Pancreas (tissue), 10 donors: ENCODE measurements around the gene WASF1. TPM values are rescaled to one million over a fixed set of nuclear protein-coding genes. Genes with fewer than 3 reads are reported as not detected.
"Not testable (repeated sequence)": the region's sequence is repeated elsewhere in the genome, so short reads cannot be mapped to it uniquely, and the experiment has no call there.

ENCODE experiments used
- ATAC-seq, 4 donors: fragments of 200-7000 bp; cut with Tn5 transposase; one replicate each; pipeline versions ENCODE4 v1.8.0 to v1.9.1; 2020; ENCODE audit warnings: mild to moderate bottlenecking in 4 of 4, moderate library complexity in 4 of 4
- DNase-seq, 6 donors: peaks; one replicate each; pipeline ENCODE4 v3.0.0-alpha.2; 2020
- FAIRE-seq: peaks from 2 replicates; lab custom pipeline; 2012; peaks lifted over from hg19 to GRCh38; lab: Jason Lieb, UNC
- H3K27ac ChIP-seq, 4 donors: fragments of 200-600 bp; sonication (generic); 1 replicate in 3 of 4; 2 replicates in 1 of 4; pipeline versions ENCODE4 v1.5.0 to v1.8.0; 2020
- H3K27me3 ChIP-seq, 4 donors: fragments of 200-600 bp; one replicate each; pipeline ENCODE4 v1.8.0; 2021
- H3K36me3 ChIP-seq, 3 donors: fragments of 200-600 bp; sonication (generic) in 1 of 3; one replicate each; pipeline versions ENCODE4 v1.5.0 to v1.8.0; 2020 to 2021
- H3K4me1 ChIP-seq, 3 donors: fragments of 200-600 bp; one replicate each; pipeline ENCODE4 v1.8.0; 2021
- H3K4me3 ChIP-seq, 4 donors: fragments of 200-600 bp; sonication (generic) in 2 of 4; one replicate each; pipeline versions ENCODE4 v1.5.0 to v1.8.0; 2020 to 2021
- H3K9me3 ChIP-seq, 4 donors: fragments of 200-600 bp; one replicate each; pipeline ENCODE4 v1.8.0; 2021
- WGBS, 2 donors: extraction: QIAGEN DNeasy Blood & Tissue Kit; methylation state at CpG; one replicate each; pipeline ENCODE4 v1.1.7; 2013; 5-methylcytosine and 5-hydroxymethylcytosine counted together
- intact Hi-C, 3 donors: fragments of 100-400 bp; cut with DNase I; formaldehyde crosslinking; loops; one replicate each; pipeline versions ENCODE4 v1.11.1 to v1.14.2; 2022
- polyA plus RNA-seq, 2 donors: library from polyadenylated mRNA; stranded (reverse); fragments of 200-250 nt; gene quantifications; one replicate each; pipeline ENCODE4 v1.2.3, GENCODE V29; 2013
- total RNA-seq, 6 donors: library from RNA; stranded (reverse); fragmentation: NEBNext Ultra II Directional in 4 of 6; extraction: Animal tissue kit (Norgen Biotek cat#: 25700) in 4 of 6; gene quantifications; one replicate each; pipeline versions ENCODE4 v1.2.1 to v1.2.4, GENCODE V29; 2021 to 2023
- TF ChIP-seq, protein P1 (sequence below), 4 donors: fragments of 200-600 bp; sonication (generic) in 3 of 4; IDR thresholded peaks; one replicate each; pipeline versions ENCODE4 v1.5.0 to v1.8.0; 2021; ENCODE audit warnings: antibody characterized with exemption in 4 of 4
- donor health status: healthy with polysubstance abuse.
- donor health status: DM: no; HTN: no; CAD: no; lungs with moderate emphysema.
- donor health status: DM: no; HTN: no; CAD: no.
- donor health status: control.
- donor health status: control.
- donor health status: Bipolar disorder and iron deficiency.
- donor health status: DM: yes; HTN: yes; CAD: no.
- donor health status: DM: no; HTN: no; CAD: no.
- donor health status: DM: no; HTN: no; CAD: no.
- donor health status: DM: yes; HTN: yes; CAD: no.

WASF1 gene
- total and polyA plus RNA-seq, 8 donors, result 1.2 to 5.7 (median 3.2) TPM

DNA sequence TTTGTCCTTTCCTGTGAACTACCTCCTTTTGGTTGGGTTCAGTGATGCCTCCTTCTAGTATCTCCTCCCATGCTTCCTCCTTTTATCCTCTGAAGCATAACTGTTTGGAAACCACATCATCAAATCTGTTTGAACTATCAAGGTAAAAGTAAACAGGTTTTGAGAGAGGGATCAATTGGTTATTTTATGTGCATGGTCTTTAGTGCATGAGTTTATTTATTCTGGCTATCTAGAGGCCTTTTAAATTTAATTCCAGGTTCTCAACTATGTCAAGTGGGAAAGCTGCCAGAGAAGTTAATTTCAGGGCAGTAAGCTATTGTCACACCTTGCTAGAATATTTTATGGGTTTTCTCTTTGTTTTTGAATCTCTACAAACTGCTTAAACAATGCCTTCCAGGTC lies 54.1 kb downstream of the WASF1 start:
- TF ChIP-seq, protein P1, sequence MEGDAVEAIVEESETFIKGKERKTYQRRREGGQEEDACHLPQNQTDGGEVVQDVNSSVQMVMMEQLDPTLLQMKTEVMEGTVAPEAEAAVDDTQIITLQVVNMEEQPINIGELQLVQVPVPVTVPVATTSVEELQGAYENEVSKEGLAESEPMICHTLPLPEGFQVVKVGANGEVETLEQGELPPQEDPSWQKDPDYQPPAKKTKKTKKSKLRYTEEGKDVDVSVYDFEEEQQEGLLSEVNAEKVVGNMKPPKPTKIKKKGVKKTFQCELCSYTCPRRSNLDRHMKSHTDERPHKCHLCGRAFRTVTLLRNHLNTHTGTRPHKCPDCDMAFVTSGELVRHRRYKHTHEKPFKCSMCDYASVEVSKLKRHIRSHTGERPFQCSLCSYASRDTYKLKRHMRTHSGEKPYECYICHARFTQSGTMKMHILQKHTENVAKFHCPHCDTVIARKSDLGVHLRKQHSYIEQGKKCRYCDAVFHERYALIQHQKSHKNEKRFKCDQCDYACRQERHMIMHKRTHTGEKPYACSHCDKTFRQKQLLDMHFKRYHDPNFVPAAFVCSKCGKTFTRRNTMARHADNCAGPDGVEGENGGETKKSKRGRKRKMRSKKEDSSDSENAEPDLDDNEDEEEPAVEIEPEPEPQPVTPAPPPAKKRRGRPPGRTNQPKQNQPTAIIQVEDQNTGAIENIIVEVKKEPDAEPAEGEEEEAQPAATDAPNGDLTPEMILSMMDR (IDR thresholded peaks at IDR 0.05), result no peak
- H3K36me3 ChIP-seq, result no peaks in the 10 kb centered on the region
- no peak overlapping the region for H3K4me3 ChIP-seq
- no peak for FAIRE-seq
- H3K27me3 ChIP-seq, result no peaks in the 10 kb centered on the region
- peak in 2 of 4 donors; percentile 9 to 36 for ATAC-seq
- DNase-seq, result no peak
- peaks cover 0 to 9% (median 0%) of the 10 kb centered on the region in 3 donors for H3K4me1 ChIP-seq
- no peaks in the 10 kb centered on the region for H3K9me3 ChIP-seq
- intact Hi-C loops, result no loop called here
- no peak overlapping the region for H3K27ac ChIP-seq

DNA sequence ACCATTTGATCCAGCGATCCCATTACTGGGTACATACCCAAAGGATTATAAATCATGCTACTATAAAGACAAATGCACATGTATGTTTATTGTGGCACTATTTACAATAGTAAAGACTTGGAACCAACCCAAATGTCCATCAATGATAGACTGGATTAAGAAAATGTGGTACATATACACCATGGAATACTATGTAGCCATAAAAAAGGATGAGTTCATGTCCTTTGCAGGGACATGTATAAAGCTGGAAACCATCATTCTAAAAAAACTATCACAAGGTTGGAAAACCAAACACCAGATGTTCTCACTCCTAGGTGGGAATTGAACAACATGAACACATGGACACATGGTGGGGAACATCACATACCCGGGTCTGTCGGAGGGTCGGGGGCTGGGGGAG lies 57.8 kb downstream of the WASF1 start:
- DNase-seq, H3K4me1 ChIP-seq, FAIRE-seq, H3K9me3 ChIP-seq, H3K4me3 ChIP-seq, H3K27me3 ChIP-seq, intact Hi-C loops, H3K36me3 ChIP-seq, H3K27ac ChIP-seq, ATAC-seq: not testable (repeated sequence)
- WGBS, 2 donors, result 94% methylated on average over 4 of the region's 4 CpGs

DNA sequence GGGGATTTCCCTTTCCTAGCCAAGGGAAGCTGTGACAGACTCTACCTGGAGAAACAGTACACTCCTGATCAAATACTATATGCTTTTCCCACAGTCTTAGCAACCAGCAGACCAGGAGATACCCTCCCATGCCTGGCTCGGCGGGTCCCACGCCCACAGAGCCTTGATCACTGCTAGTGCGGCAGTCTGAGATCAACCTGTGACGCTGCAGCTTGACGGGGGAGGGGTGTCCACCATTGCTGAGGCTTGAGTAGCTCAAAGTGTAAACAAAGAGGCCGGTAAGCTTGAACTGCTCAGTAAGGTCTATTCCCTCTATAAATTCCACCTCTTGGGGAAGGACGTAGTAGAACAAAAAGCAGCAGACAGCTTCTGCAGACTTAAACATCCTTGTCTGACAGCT lies 63.2 kb downstream of the WASF1 start:
- no peak for FAIRE-seq
- no peak overlapping the region for H3K27ac ChIP-seq
- no peaks in the 10 kb centered on the region for H3K9me3 ChIP-seq
- H3K4me3 ChIP-seq, result no peak overlapping the region
- H3K27me3 ChIP-seq, result no peaks in the 10 kb centered on the region
- ATAC-seq, result peak in 1 of 4 donors; percentile 78
- peak in 2 of 6 donors; percentile 27 to 30 for DNase-seq
- intact Hi-C loops, result no loop called here
- no peaks in the 10 kb centered on the region for H3K4me1 ChIP-seq
- no peaks in the 10 kb centered on the region for H3K36me3 ChIP-seq
- TF ChIP-seq, protein P1 (IDR thresholded peaks at IDR 0.05), result no peak
- 82 to 87% methylated on average over 8 of the region's 8 CpGs for WGBS, 2 donors

DNA sequence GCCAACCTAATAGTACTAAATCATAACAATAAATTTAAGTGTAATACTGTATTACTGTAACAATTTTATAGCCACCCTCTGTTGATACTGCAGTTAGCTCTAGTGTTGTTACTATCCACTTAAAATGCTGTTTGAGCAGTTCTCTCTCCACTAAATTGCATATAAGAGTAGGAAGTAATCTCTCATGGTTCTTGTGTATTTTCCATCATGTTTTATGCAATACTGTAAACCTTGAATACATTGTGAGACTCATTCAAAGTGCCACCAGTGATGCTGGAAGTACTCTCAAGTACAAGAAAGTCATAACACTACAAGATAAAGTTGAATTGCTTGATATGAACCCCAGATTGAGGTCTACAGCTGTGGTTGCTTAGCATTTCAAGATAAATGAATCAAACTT lies 65.5 kb downstream of the WASF1 start:
- FAIRE-seq (no peak), DNase-seq (no peak), ATAC-seq (no peak)
- Histone ChIP-seq H3K4me3 (no peak overlapping the region), H3K4me1 (no peaks in the 10 kb centered on the region), H3K36me3 (no peaks in the 10 kb centered on the region), H3K9me3 (no peaks in the 10 kb centered on the region), H3K27me3 (no peaks in the 10 kb centered on the region), H3K27ac (no peak overlapping the region)
- TF ChIP-seq, protein P1 (IDR thresholded peaks at IDR 0.05), result no peak
- intact Hi-C loops, result no loop called here

GRCh38 chr6:110105296-110105695 lies 74.2 kb downstream of the WASF1 start:
- no peak for FAIRE-seq
- no peak for DNase-seq
- WGBS, 2 donors, result 55 to 60% methylated on average over 4 of the region's 4 CpGs

More at GRCh38 chr6:110105296-110105695, 74.2 kb downstream of the WASF1 start:
- Histone ChIP-seq H3K36me3 (no peaks in the 10 kb centered on the region), H3K27me3 (no peaks in the 10 kb centered on the region), H3K27ac (no peak overlapping the region), H3K4me1 (peaks cover 8 to 19% (median 14%) of the 10 kb centered on the region in 3 donors), H3K4me3 (no peak overlapping the region), H3K9me3 (no peaks in the 10 kb centered on the region)
- intact Hi-C loops, result no loop called here
- TF ChIP-seq, protein P1 (IDR thresholded peaks at IDR 0.05), result no peak
- ATAC-seq, result no peak
